Measurements from ENCODE around the gene LINS1.
"Not testable (repeated sequence)": the region's sequence is repeated elsewhere in the genome, so short reads cannot be mapped to it uniquely, and the experiment has no call there.

- TF ChIP-seq POLR2AphosphoS5 (IDR thresholded peaks at IDR 0.05); CTCF (IDR thresholded peaks at IDR 0.05); POLR2A (IDR thresholded peaks at IDR 0.05; ENCODE audit: low read depth): not testable (repeated sequence)
Observed at GRCh38 chr15:100591163-100591562, 10.8 kb downstream of the LINS1 start.
